Smooth muscle cell of the brain vasculature (primary cell): ENCODE results near the gene AHDC1.

Experiments
- DNase-seq: peaks from one replicate; pipeline ENCODE4 v3.0.0-alpha.2; 2012; ENCODE audit warnings: low read depth, low spot score

The AHDC1 gene

DNA sequence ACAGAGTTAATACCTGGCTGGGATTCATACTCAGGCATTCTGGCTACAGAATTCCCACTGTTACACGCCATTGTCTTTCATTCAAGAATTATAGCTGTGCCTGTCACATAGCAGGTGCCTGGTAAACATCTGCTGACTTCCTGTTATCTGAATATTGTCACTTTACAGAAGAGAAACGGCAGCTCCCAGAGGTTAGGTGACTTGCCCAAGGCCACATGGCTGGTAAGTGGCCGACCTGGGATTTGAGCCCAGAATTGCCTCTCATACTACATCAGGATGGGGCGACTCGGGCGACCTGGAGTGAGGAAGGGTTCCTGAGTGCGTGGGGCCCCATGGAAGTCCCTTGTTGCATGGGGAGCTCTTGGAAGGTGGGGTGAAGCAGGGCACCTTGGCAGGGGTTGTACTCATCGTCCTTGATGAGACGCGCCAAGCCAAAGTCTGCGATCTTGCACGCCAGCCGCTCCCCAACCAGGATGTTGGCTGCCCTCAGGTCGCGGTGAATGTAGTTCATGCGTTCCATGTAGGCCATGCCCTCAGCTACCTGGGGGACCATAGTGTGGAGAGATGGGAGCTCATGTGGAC is 10.2 kb upstream of the AHDC1 start:
- DNase-seq = no peak

- DNase-seq = no peak
These were observed 8.8 kb upstream of the AHDC1 start for GRCh38 chr1:27612718-27613117.

DNA sequence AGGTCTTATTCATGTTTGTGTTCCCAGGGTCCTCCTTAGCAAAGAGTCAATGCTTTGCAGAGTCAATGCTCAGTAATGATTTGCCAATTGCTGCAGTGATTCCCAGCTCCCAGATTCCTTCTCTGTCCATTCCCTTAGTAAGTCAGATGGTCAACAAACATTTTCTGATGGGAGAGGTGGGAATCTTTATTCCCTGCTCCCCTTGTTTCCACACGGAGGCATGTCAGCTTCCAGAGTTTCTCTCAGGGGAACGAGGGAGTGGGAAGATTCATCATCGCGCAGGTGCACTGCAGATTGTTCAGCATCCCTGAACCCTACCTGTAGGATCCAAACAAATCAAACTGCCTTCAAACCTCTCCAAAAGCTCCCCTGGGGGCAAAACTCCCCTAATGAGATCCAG is 7.5 kb upstream of the AHDC1 start:
- no peak for DNase-seq

GRCh38 chr1:27609618-27610240 is 5.8 kb upstream of the AHDC1 start:
- DNase-seq = no peak

DNA sequence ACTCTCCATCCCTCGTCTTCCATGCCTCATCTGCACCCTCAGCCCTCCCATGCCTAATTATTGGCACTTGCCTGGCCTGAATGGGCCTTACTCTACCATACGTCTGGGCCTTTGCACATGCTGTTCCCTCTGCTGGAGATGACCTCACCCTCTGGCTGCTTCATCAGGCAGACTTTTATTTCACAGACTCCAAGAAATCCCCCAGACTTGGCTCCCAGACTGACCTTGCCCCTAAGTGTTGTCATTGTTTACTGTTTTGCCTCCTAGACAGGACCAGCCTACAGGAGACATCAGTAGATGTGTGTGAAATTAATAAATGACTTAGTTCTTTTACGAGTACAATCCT is 5.2 kb upstream of the AHDC1 start:
- no peak for DNase-seq

GRCh38 chr1:27607239-27607804 is 3.4 kb upstream of the AHDC1 start:
- peak; percentile 60 for DNase-seq

GRCh38 chr1:27606708-27607238 is 2.8 kb upstream of the AHDC1 start:
- DNase-seq = no peak

DNA sequence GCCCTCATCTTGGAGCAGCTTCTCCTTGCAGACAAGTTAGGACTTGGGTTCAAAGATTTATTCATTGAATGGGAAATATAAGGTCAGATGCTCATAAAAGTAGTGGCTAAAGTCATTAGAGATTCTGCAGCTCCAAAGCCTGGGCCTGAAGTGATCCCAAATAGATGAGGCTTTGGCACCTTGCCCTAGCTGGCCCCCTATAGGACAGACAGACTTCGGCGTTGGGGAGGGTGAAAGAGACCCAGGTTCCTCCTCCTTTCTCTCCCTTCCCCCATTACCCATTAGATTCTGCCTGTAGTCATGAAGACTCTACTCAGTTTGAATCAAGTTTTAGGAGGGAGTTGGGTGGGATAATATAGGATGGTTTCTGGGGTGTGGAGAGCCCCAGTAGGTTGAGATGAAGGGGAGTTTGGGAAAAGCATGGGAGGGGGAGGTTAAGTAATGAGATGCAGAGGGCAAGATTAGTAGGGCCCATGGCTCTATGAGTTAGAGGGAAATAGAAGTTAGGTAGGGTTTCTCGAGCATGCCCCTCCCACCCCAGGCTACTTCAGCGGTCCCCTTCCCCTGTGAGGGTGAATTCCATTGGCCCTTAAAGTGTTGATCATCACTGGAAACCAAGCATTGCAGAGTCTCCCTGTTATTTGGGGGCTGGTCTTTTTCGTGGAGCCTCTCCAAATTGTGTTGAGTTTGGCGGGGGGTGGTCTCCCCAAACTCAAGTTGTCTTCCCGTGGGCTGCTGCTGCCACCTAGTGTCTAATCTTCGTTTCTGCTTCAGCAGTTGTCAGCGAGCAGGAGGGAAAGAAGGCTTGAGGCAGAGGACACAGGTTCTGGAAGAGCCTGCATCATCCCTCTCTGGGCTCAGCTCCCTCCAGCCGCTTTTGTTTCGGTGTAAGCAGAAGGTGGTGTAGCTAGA is 2.1 kb upstream of the AHDC1 start:
- no peak for DNase-seq

- no peak for DNase-seq
These were observed 1.4 kb upstream of the AHDC1 start for GRCh38 chr1:27605300-27605766.

DNA sequence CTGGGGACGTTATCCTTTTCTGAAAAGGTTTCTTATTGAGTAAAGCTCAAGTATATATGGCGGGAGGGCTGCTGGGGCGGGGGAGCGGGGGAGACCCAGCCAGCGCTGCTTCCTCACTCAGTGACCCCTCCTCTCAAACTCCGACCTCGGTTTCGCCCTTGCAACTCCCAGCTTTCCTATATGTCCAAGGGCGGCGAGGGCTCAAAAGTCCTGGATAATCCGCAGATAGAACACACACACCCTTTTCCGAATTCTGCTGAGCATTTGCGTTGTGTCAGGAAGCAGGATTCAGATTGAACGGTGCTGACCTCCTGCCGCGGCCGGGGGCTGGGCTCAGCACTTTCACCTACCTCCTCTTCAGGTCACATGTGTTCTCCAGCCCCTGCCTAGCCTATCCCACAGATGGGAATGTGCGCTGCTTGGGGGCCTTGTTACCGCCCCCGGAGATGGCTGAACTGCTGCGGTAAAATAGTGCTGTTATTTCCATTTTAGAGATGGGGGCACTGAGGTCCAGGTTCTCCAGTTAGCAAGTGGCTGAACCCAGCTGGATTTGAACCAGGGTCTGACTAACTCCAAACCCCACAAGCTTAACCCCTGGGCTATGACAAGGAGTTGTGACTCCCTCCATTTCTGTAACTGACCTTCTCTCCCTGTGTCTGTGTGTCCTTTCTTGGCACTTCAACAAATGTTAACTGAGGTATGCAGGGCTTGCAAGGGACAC is 795 bp upstream of the AHDC1 start:
- DNase-seq = no peak

GRCh38 chr1:27603309-27603680 is 649 bp downstream of the AHDC1 start:
- DNase-seq = no peak

- DNase-seq = no peak
These were observed 1.3 kb downstream of the AHDC1 start for GRCh38 chr1:27602462-27603308.

GRCh38 chr1:27601771-27602461 is 2.0 kb downstream of the AHDC1 start:
- DNase-seq = no peak

- DNase-seq = no peak
These were observed 2.6 kb downstream of the AHDC1 start for GRCh38 chr1:27601321-27601770.

GRCh38 chr1:27600498-27601175 is 3.3 kb downstream of the AHDC1 start:
- DNase-seq = no peak

- no peak for DNase-seq
These were observed 4.1 kb downstream of the AHDC1 start for GRCh38 chr1:27599605-27600497.

DNA sequence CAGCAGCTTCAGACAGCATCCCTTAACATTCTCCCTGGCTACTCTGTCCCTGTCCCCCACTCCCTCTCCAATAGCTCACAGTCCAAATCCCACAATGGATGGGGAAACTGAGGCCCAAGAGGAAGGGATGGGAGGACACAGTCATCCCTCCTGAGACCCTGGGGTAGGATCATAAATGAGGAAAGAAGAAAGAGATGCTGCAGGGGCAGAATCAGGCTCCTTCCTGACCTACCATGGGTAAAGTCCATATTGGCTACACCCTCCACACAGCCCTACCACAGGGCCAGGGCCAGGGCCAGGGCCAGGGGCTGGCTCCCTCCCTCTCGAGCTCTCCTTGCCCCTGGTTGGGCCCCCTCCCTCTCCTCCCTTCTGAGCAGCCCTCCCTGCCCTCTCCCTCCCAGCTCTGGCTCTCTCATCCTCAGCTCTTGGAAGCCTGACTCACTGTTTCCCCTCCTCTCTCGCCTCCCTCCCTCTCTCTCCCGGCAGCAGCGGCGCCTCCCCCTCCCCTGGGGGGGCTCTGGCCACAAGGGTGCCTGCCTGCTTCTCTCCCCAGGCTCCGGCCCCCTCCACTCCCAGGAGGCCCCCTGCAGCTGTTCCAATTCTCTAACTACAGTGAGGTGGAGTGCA is 4.9 kb downstream of the AHDC1 start:
- DNase-seq = no peak

- DNase-seq = no peak
These were observed 5.7 kb downstream of the AHDC1 start for GRCh38 chr1:27598295-27598687.
